NCI-H82 treated with DMSO at 0.1 percent for 48 hours (cell line): Measurements from ENCODE around the gene MPRIP.
"Not testable (repeated sequence)": the region's sequence is repeated elsewhere in the genome, so short reads cannot be mapped to it uniquely, and the experiment has no call there.

ENCODE experiments used
- DNase-seq: peaks from one replicate; lab custom pipeline; 2025; ENCODE audit not compliant: unreplicated experiment; lab: John Stamatoyannopoulos, UW

MPRIP gene

DNA sequence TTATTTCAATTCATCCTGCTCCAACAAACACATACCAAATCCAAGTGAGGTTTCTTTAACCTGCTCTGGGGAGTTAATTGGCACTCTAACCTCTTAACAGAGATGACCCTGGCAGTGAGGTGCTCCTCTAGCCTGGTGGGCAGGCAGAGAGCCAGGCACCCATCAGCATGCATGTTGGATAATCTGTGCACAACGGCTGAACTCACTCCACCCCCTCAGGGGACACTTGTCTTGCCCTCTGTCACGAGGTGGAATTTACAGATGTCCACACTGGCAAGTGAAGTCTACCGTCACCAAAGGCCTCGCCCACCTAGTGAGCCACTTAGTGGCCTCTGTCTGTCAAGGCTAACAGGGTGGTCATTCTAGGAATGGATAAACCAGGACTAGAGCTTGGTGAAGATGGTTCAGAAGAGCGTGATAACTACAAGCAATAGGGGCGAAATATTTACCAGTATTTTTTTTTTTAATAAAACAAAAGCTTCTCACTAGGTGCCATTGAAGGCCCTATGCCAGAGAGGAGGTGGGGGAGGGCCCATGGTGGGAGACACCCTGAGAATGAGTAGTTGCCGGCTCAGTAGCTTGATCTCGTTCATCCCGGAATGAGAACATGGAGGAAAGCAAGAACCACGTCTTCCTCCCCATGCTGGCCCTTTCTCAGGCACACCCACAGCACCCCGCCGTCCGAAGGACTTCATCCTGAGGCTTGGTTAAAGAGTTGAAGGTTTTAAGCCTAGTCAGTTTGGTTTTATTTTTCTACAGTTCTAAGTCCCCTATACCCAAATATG is 138.7 kb downstream of the MPRIP start:
- no peak for DNase-seq

DNA sequence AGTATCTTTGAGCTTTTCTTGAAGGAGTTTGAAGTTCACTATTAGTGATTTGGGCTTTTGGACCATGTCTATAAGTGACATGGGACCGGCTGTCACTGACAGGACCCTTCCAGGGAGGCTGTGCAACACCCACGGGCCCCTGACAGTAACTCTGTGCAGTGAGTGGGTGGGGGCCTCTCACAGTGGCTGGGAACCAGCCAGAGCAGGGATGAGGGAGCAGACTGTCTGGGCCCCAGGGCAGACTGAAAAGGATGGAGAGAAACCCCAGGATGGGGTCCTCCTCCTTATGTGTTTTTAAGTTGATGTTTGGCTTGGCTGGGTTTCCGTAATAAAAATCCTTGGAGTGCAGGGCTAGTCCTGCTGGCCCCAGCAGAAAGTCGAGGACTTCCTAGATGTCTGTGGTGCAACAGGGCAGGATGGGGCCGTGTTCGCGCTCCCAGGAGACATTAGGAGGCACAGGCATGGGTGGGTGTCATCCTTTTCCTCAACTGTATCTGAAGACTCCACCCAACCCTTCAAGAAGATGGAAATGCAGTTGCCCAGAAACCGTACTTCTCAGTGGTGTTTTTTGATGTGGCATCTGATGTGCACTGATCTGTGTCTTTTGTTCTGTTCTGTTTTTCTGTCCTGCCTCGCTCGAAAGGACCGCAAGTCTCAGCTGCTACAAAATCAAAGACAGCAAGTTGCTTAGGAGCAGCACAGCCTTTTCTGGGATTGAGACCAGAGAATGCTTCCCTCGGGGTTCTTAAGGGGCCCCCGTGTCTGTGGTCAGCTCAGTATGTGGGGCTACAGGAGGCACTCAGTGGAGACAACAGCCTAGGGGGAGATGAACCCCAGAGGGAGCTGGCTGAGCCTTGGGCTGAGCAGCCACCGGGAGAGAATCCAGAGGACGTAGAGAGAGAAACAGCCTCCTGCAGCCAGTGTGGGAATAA is 139.7 kb downstream of the MPRIP start:
- no peak for DNase-seq

DNA sequence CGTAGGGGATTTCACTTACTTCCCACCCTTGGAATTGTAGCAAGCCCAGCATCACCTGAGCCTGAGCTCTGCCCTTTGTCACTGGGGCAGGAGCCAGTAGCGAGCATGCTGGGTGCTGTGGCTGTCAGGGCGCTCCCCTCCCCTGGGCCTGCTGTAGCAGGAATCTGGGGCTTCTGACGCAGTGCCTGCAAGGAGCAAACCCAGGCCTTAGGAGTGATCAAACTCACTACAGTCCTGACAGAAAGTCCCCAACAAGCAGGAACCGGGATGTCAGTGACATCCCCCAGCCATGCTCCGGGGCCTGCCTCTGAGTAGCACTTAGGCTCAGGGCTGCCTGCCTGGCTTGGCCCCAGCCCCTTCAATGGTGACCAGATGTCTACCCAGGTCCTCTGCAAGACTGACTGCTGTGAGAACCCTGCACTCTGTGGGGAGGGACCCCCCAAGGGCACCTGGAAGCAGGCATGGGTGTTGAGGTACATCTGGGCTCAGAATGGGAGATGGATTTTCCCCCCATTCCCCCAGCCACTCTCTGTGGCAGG is 140.4 kb downstream of the MPRIP start:
- no peak for DNase-seq

DNA sequence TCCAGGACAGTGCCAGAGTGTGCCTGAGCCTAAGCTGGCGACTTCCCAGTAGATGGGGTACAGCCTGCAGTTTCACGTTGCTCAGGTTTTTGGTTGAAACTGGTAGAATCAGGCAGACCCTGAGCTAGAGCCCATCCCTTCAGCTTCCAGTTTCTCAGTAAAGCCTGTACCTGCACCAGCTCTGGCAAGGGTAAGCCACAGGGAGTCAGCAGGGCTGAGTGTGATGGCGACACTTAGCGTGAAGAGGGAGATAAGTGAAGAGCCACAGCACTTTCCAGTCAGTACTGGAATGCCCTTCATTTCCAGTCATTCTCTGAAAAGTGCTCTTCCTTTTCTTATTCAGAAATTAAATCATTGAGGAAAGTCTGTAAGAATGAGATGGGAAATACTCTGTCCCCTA is 141.5 kb downstream of the MPRIP start:
- no peak for DNase-seq

DNA sequence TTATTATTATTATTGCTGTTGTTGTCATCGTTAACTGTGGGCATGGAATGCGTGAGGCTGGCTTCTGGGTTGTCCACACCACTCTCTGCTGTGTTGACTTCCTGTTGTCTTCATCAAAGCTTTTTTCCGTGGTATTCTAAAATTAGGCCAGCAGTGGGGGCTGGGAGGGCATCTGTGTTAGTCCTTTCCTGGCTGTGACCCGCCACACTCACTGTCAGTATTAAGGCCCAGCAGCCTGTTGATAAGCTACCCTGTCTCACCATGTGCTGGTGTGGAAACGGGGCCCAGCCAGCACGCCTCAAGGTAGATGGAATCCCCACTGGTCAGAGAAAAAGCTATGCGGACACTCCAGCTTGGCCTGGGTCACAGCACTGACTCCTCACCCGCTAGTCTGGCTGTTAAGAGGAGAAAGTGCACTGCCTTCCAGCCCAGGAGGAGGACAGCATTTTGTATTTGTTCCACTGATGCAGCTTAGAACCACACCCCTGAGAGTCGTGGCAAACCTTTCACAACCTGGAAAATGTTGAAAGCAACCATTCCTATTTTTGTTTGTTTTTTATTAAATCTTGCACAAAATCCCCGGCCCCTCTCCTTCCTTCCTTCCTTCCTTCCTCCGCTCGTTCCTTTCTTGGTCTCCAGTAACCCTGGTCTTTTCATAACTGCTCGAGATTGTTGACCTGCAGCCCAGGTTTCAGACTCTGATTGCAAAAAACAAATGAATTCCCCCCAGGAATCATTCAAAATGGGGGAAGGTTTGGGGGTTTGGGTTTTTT is 142.9 kb downstream of the MPRIP start:
- DNase-seq: not testable (repeated sequence)

DNA sequence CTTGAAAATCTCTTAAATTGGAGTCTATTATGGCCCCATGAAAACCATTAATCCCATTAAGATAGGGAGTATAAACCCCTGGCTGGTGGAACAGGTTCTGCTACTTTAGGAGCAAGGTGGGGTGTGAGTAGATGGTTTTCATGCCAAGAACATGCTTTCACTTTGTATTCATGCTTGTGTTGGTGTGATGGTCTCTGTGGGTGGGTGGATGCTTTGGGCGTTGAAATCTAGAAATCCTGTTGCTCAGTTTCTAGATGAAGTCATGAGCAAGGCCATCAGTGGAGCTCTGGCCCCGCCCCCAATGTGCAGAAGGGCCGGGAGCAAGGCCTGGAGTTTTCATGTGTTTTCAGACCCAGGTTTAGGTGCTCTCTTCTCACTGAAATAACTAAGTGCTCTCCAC is 143.8 kb downstream of the MPRIP start:
- DNase-seq: no peak

DNA sequence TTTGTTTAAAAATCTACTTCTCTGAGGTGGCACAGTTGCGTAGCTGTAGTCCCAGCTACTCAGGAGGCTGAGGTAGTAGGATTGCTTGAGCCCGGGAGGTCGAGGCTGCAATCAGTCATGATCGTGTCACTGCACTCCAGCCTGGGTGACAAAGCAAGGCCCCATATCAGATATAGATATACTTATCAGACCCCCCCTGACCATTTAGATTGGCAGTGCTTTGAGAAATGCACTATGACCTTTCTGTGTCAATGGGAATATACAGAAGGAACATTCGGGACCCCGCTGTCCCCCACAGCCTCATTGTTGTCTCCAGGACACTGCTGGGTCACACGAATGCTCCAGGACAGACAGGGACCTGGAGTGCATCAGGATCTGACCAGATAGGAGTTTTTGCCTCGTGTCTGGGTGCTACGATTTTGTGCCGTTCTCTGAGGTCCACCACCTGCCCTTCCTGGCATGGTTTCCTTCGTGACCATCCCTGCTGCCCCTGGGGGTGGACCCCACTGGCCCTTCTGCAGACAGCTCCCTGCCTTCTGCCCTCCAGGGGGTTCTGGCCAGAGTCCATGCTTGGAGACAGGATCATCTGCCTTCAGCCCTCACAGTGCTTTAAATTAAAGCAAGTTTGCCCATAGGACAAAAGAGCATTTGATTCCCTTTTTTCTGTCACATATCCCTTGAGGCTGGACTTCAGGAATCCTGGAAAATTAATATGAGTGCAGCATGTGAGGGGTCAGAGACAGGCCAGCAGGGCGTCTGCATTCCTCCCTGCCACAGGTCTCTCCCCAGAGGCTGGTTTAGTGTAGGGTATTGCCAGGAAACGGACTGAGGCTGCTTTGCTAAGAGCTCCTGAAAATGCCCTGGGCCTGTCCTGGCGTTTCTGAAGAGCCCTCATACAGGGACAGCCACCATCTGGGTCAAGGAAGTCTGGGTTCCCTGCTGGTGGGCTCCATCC is 144.6 kb downstream of the MPRIP start:
- DNase-seq: no peak

DNA sequence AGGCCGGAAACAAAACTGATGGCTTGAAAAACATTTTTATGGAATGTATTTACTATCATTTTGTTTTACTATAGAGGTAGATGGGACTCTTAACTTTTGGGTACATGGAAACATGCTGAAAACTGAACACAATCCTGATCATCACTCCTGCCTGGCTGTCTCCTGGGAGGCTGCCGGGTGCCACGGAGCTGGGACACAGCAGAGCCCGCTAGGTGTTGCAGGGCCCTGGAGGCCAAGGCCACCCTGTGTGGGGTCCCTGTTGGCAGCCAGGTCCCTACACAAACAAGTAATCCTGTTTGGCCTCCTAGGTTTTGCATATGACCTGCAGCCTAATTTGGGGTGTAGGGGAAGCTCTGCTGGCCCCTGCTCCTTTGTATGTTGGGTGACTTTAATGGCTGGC is 146.3 kb downstream of the MPRIP start:
- DNase-seq: no peak

DNA sequence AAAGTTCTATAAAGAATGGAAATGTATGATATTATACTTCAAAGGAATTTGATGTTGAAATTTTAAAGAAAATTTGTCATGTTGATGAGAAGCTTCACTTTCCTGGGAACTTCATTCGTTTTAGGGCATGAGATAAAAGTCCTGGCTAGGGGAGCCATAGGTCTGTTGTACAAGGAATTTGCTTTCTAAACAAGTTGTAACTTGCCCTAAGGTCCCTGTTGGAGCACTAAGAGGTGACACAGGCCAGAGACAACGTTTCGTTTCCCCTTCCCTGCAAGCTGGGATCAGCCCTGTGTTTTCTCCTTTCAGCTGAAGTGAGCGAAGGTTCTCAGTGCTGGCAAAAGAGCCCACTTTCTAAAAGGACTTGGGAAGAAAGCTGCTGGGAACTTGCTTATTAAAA is 147.3 kb downstream of the MPRIP start:
- no peak for DNase-seq

DNA sequence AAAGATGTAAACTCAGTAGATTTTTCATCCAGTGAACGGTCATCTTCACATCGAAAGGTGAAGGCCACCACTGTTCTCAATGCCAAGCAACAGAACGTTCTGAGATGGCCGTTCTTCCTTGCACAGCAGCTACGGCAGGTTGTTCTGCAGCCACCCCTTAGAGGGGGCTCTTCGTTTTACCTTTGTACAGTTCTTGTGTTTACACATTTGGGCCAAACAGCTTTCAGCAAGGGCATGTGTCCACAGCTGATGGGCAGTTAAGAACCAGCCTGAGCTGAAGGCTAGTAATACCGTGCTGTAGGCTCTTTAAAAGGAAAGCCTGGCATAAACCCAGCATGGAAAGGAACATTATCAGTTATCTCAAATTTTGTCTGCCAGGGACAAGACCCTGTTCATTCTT is 147.9 kb downstream of the MPRIP start:
- no peak for DNase-seq

DNA sequence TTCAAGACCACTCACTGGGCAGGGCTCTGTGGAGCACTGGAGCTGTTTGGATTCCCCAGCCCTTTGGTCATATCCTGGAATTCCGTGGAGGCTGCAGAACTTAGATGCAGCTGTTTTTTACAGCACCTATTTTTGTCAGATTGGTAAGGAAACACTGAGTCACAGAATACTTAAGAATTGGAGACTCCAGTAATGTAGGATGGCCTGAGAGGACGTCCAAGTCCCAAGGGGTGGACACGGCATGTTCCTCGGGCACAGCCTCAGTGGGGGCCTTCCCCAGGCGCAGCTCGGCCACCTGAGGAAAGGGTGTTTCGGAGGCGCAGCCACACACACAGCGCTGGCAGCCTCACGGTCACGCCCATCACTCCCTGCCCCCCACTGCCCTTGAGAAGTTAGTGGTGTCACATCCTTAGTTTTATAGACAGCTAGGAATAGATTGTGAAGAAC is 149.1 kb downstream of the MPRIP start:
- DNase-seq: no peak

DNA sequence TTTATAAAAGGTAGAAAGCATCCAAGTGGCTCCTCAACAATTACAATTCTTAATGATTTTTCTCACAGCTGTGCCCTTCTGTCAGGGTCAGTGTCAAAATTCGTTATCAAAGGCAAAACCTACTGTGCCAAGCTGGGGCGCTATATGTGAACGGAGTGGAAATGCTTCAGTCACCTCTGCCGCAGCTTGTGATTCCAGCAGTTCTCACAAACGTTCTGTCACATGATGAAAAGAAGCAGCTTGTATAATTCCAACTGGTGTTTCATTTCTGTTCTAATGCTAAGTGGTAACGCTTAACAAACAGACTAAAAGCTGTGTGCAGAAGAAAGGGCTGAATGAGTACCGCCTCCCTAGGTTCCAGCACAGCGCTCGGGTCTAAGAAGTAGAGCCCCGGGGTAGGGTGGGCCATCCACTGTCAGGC is 149.7 kb downstream of the MPRIP start:
- no peak for DNase-seq

DNA sequence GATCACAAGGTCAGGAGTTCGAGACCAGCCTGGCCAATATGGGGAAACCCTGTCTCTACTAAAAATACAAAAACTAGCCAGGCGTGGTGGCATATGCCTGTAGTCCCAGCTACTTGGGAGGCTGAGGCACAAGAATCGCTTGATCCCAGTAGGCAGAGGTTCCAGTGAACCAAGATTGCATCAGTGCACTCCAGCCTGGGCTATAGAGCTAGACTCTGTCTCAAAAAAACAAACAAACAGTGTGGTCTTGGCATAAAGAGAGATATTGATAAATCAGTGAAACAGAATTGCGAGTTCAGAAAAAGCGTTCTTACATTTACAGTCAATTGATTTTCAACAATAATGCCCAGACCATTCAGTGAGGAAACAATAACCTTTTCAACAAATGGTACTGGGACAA is 153.2 kb downstream of the MPRIP start:
- DNase-seq: not testable (repeated sequence)

DNA sequence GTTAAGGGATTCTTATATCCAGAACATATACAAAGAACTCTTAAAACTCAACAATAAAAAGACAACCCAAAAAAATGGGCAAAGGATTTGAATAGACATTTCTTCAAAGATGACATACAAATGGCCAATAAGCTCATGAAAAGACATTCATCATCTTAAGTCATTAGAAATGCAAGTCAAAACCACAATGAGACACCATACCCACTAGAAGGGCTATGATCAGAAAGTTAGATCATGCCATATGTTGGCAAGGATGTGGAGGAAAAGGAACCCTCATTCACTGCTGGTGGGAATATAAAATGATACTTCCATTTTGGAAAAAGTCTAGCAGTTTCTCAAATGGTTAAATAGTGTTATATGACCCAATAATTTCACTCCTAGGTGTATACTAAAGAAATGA is 154.5 kb downstream of the MPRIP start:
- DNase-seq: no peak

DNA sequence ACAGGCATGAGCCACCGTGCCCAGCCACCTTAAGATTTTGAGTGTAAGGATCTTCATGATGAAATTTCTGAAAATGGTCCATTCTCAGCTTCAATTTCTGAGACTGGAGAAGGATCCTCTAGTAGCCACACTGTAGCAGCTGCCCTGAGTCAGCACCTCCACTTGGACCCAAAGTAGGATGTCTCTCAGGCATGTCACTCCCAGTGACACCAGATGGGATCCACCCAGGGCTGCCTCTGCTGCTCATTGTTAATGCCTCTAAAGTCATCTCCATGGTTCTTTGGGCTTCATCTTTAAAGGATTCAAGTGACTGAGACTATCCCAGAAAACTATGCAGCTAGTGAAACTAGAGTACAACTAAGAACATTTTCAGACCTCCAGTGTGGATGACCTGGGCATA is 156.0 kb downstream of the MPRIP start:
- DNase-seq: no peak

DNA sequence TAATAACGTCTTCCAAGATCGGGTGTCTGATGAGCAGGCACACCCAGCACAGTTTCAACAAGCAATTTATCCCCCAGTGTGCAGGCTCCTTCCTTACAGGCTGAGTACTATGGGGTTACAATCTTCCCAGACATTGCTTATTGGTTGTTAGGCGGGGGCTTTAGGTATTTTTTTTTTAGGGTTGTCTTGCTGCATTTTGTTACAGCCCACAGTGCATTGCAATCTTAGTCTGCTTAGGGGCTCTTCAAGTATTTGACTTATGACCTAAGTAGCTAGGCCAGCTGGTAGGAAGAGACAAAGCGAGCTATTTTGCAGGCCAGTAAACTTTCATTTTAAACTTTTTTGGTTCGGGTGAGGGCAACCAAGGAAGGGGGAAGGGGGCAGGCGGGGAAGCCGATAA is 158.1 kb downstream of the MPRIP start:
- no peak for DNase-seq

DNA sequence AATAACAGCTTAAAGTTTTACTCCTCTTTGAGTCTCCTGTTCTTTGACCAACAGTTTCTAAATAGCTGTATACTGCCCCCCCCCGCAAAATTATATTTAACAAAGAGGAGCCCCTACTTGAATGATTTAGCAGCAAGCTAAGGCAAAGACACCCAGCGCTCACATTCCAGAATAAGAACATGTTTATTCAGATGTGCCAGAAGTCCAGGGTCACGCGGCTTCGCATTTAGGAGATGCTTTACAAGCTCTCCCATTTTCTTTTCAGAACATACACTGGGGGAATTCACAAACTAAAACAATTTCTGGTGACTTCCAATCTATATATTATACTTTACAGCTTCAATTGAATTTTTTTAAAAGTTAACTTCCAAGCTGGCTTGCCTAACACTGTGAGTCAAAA is 158.6 kb downstream of the MPRIP start:
- no peak for DNase-seq

DNA sequence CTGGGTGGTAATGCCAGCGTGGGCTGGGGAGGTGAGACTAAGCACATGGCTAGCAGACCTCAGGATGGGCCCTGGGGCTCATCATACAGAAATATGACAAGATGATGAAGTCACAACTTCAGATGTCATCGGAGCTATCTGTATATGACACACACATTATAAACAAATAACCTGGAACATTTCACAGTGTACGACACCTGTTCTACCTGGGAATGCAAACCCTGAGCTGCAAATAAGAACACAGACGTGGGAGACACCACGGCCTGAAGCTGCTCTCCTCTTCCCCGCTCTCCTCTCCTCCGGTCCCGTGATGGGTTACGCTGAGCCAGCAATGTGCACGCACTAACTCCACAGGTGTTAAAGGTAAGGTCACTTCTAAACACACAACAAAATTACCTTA is 159.0 kb downstream of the MPRIP start:
- no peak for DNase-seq

DNA sequence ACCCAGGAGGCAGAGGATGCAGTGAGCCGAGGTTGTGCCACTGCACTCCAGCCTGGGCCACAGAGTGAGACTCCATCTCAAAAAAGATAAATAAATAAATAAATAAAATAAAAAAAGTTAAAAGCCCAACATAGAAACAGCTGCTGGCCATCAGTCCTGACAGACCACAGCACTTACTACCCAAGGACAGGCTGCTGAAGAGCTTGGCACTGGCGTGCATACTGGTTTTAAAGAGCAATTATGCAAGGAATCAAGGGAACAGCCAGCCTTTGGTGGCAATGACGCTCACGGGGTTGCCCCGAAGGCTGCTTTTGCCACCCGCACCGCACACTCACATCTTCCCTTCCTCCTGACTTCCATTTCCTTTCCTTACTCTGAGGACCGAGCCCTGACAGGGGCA is 159.7 kb downstream of the MPRIP start:
- DNase-seq: no peak

DNA sequence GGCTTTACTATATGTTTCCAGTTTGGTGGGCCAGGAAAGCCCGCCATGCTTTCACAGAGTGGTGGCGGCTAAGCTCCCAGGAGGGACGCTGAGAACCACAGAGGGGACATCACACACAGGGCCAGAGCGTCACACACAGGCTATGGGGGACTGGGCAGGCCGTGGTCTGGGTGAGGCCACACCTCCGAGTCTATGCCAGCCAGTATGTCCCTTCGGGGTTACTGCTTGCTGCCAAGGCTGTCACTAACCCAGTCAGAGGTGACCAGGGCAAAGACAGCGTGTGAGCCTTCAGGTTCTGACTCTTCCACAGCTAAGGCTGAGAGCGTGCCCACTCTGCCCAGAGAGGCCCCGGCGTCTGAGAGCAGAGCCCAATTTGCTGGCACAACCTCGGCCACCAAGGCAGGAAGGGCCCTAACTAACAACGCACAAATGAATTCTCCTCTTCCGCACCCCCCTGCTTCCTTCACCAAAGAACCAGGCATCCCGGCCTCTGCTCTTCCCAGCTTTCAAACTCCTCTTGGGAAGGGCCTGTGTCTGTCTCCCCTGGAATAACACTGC is 161.0 kb downstream of the MPRIP start:
- no peak for DNase-seq
